Measurements from ENCODE around the gene RFESD.

DNA sequence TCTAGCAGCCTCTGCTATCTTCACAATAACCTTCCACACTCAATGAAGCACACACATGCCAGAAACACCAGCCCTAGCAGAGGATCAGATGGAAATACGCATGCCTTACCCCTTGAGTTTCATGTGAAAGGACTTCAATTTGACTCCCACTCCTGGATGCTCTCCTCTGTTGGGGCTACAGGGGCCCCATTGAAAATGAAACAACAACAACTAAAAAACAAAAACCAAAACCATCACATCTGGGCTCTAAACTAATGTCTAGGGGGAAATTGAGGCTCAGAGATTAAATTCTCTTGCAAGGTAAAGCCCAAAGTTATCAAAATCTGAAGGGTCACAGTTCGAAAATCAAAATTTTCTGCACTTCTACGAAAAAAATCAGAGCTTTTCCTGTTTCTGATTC, 7.9 kb upstream of the RFESD start:
- TF ChIP-seq, protein P1, sequence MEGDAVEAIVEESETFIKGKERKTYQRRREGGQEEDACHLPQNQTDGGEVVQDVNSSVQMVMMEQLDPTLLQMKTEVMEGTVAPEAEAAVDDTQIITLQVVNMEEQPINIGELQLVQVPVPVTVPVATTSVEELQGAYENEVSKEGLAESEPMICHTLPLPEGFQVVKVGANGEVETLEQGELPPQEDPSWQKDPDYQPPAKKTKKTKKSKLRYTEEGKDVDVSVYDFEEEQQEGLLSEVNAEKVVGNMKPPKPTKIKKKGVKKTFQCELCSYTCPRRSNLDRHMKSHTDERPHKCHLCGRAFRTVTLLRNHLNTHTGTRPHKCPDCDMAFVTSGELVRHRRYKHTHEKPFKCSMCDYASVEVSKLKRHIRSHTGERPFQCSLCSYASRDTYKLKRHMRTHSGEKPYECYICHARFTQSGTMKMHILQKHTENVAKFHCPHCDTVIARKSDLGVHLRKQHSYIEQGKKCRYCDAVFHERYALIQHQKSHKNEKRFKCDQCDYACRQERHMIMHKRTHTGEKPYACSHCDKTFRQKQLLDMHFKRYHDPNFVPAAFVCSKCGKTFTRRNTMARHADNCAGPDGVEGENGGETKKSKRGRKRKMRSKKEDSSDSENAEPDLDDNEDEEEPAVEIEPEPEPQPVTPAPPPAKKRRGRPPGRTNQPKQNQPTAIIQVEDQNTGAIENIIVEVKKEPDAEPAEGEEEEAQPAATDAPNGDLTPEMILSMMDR (IDR thresholded peaks at IDR 0.05), result no peak
- no peak for TF ChIP-seq POLR2A (IDR thresholded peaks at IDR 0.05)
